ENCODE measurements around the gene SIKE1.

- no peak for TF ChIP-seq EZH2phosphoT487 (IDR thresholded peaks at IDR 0.05; ENCODE audit: insufficient read depth, low read depth)
- no peak for TF ChIP-seq EZH2 (IDR thresholded peaks at IDR 0.05; ENCODE audit: insufficient read depth, poor library complexity, severe bottlenecking)
These were observed 56.6 kb downstream of the SIKE1 start for GRCh38 chr1:114723915-114724314.
